ENCODE results near the gene NOP10. TPM values are rescaled to one million over a fixed set of nuclear protein-coding genes. Genes with fewer than 3 reads are reported as not detected.

The NOP10 gene
- total RNA-seq, 1 donor from 2014 or later, result 134 TPM

DNA sequence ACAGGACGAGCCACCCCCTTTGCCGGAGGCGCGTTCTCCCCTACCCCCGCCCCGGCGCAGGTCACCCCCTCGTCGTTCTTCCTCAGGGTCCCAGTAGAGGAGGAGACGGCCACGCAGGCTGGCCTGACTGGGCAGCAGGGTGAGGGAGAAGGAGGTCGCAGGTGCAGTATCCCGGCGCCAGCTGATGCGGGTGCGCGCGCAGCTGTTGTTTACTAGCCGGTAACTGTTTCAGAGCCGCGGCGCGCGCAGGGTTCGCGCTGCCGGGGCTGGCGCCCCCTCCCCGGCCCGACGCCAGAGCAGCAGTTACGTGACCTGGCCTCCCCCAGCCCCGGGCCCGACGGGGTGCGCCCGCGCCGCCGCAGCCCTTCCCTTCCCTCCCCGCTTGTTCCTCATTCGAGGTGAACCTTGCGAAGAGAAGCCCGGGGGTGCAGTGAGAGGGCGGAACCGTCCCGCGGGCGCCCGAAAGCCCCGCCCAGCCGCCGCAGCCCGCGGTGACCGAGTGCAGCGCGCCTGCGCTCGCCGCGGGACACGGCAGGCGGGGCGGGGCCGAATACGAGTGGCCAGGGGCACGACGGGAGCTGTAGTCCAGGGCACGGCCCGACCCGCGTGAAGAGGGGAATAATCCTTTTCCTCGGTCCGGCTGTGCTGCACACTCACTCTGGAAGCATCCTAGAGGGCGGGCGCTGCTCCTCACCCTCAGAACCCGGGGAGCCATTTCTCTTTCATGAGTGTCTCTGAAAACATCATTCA is 5.2 kb downstream of the NOP10 start, which contains the start of gene SLC12A6:
SLC12A6 (minus strand) TSS at position 225 of the 750 bp plus-strand sequence. CDS start 1,101 bp downstream, outside the sequence.
- DNase-seq (ENCODE audit: low spot score, unreplicated experiment), result peak; percentile 87
- Mint-ChIP-seq H3K27ac (peak within 1 kb of the TSS; percentile 96), H3K4me3 (ENCODE audit: low read depth) (peak within 1 kb of the TSS; percentile 89), H3K36me3 (ENCODE audit: insufficient read depth) (peaks cover 12% of the 10 kb centered on the region), H3K4me1 (ENCODE audit: low read depth) (peaks cover 17% of the 10 kb centered on the region), H3K27me3 (no peaks in the 10 kb centered on the region), H3K9me3 (ENCODE audit: low read depth) (no peaks in the 10 kb centered on the region)
- TF ChIP-seq, protein P1, sequence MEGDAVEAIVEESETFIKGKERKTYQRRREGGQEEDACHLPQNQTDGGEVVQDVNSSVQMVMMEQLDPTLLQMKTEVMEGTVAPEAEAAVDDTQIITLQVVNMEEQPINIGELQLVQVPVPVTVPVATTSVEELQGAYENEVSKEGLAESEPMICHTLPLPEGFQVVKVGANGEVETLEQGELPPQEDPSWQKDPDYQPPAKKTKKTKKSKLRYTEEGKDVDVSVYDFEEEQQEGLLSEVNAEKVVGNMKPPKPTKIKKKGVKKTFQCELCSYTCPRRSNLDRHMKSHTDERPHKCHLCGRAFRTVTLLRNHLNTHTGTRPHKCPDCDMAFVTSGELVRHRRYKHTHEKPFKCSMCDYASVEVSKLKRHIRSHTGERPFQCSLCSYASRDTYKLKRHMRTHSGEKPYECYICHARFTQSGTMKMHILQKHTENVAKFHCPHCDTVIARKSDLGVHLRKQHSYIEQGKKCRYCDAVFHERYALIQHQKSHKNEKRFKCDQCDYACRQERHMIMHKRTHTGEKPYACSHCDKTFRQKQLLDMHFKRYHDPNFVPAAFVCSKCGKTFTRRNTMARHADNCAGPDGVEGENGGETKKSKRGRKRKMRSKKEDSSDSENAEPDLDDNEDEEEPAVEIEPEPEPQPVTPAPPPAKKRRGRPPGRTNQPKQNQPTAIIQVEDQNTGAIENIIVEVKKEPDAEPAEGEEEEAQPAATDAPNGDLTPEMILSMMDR (IDR thresholded peaks at IDR 0.05; ENCODE audit: unreplicated experiment), result no peak

DNA sequence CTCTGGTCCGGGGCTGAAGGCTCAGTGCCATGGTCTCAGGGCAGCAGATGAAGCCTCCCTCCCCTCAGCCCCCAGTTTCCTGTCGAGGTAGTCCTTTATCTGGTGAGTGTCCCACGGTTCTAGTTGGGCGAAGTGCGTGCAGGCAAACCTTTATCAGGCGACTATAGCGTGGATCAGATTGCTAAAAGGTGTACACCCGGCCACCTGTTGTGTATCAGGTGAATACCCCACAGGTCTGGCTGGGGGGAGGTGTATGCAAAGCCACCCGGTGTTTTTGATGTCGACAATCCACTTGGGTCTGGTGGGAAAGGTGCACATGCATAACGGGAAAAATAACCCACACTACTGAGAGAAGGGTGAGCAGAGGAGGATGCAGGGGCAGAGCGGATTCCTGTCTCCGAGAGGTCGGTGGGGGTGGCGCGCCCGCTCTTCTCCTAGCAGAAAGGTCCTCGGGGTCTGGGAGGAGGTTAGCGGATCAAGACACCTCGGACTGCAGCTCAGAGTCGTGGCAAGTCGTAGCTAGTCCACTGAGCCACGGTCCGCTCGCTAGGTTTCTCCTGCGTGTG is 5.9 kb downstream of the NOP10 start:
- Mint-ChIP-seq H3K36me3 (ENCODE audit: insufficient read depth) (peaks cover 12% of the 10 kb centered on the region), H3K27me3 (no peaks in the 10 kb centered on the region), H3K9me3 (ENCODE audit: low read depth) (no peaks in the 10 kb centered on the region), H3K4me3 (ENCODE audit: low read depth) (peak overlapping the region; percentile 89), H3K27ac (peak overlapping the region; percentile 96), H3K4me1 (ENCODE audit: low read depth) (peaks cover 17% of the 10 kb centered on the region)
- TF ChIP-seq, protein P1 (IDR thresholded peaks at IDR 0.05; ENCODE audit: unreplicated experiment), result no peak
- DNase-seq (ENCODE audit: low spot score, unreplicated experiment), result no peak

DNA sequence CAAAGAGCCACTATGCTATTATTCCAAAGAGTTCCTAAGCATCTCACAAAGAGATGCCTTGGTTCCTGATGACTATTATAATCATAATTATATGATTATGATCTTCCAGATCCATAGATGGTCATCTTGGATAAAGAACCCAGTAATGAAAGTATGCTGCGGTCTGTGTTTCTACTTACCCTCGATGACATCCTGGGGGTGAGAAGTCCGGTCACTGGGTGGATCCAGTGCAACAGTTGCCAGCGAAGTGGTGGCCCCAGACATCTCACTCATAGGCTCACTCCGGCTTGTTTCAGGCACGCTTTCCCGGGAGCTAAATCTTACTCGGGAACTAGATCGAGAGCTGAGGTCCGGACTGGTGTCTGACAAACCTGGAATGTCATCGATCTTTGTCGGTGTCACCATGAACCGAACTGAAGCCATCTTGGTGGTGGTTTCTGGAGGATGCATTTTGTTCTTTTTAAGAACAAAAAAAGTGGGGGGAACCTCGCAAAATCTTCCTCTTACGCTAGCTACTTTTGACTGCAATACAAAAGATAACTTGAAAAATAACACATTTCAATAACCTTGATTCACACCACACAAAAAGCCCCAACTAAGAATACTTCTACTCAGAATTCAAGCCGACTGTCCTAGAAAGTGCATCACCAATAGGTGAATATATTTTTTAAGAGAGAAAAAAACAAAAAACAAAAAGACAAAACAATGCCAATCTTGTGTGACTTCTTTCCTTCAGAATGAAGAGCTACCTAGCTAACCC is 6.5 kb downstream of the NOP10 start:
- Mint-ChIP-seq H3K4me1 (ENCODE audit: low read depth) (peaks cover 14% of the 10 kb centered on the region), H3K9me3 (ENCODE audit: low read depth) (no peaks in the 10 kb centered on the region)

DNA sequence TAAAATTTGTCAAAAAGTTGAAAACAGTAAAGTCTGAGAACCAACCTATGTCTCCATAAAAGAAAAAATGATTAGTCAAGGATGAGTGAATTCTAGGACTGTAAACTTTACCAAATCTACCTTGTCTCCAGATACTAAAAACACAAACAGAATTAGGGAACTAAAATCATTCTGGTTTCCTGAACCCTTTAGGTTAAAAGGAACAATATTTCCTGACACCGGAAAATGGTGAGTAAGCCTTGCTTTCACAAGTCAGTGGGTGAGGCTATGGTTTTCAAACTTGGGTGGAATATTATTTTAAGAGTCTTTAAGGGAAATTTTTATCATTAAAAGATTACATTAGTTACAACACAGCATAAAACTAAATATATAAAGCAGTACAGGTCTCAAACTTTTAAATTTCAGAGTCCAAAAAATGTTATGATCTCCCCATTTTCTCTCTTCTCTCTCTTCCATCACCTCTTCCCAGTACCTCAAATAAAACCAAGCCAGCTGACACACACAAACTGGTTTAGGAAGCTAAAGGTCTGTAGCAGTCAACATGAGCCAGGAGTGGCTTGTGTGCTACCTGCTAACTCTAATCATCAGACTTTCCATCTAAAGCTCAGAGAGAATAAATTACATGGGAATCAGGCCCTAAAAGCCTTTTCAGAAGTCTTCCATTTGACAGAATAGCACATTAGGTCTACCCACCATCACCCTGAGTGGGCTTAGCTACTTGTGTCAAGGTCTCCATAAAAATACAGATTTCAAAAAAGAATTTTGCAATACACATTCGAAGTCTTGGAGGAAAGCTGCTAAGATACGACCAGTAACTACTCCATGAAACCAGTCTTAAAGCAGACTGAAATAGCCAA is 7.5 kb downstream of the NOP10 start:
- no peak overlapping the region for H3K4me3 Mint-ChIP-seq (ENCODE audit: low read depth)
- H3K36me3 Mint-ChIP-seq (ENCODE audit: insufficient read depth), result peaks cover 6% of the 10 kb centered on the region
- peaks cover 10% of the 10 kb centered on the region for H3K4me1 Mint-ChIP-seq (ENCODE audit: low read depth)
- no peaks in the 10 kb centered on the region for H3K9me3 Mint-ChIP-seq (ENCODE audit: low read depth)
- H3K27me3 Mint-ChIP-seq, result no peaks in the 10 kb centered on the region
- no peak overlapping the region for H3K27ac Mint-ChIP-seq
- TF ChIP-seq, protein P1 (IDR thresholded peaks at IDR 0.05; ENCODE audit: unreplicated experiment), result no peak
- DNase-seq (ENCODE audit: low spot score, unreplicated experiment), result no peak

More for the DNA sequence above, 6.5 kb downstream of the NOP10 start:
- no peak for DNase-seq (ENCODE audit: low spot score, unreplicated experiment)
- H3K27ac Mint-ChIP-seq, result peak overlapping the region; percentile 96
- peaks cover 11% of the 10 kb centered on the region for H3K36me3 Mint-ChIP-seq (ENCODE audit: insufficient read depth)
- no peaks in the 10 kb centered on the region for H3K27me3 Mint-ChIP-seq
- TF ChIP-seq, protein P1 (IDR thresholded peaks at IDR 0.05; ENCODE audit: unreplicated experiment), result no peak
- H3K4me3 Mint-ChIP-seq (ENCODE audit: low read depth), result peak overlapping the region; percentile 89

All from progenitor cell of endocrine pancreas (in vitro differentiated cells).